Breast epithelium (tissue), 4 donors: ENCODE data around the gene DMRTA2. TPM values are rescaled to one million over a fixed set of nuclear protein-coding genes. Genes with fewer than 3 reads are reported as not detected.

ENCODE experiments used
- DNase-seq, 2 donors: peaks; one replicate each; pipeline ENCODE4 v3.0.0-alpha.2; 2019; ENCODE audit warnings: low spot score in 2 of 2
- H3K27ac ChIP-seq, 2 donors: fragments of 200-600 bp; sonication (generic) in 1 of 2; one replicate each; pipeline ENCODE4 v1.5.1; 2016 to 2019; ENCODE audit warnings: mild to moderate bottlenecking in 1 of 2
- H3K27me3 ChIP-seq, 2 donors: fragments of 200-600 bp; sonication (generic) in 1 of 2; one replicate each; pipeline versions ENCODE4 v1.5.1 to v1.6.0; 2017 to 2019; ENCODE audit warnings: control low read depth in 1 of 2, mild to moderate bottlenecking in 1 of 2
- H3K36me3 ChIP-seq: fragments of 200-600 bp; one replicate; pipeline ENCODE4 v1.5.1; 2019
- H3K4me1 ChIP-seq, 2 donors: fragments of 200-600 bp; sonication (generic); one replicate each; pipeline ENCODE4 v1.5.1; 2016 to 2019; ENCODE audit warnings: control low read depth in 1 of 2
- H3K4me3 ChIP-seq, 3 donors: fragments of 200-600 bp; sonication (generic); 1 replicate in 2 of 3; 2 replicates in 1 of 3; pipeline ENCODE4 v1.5.1; 2016 to 2019; ENCODE audit warnings: mild to moderate bottlenecking in 3 of 3, moderate library complexity in 2 of 3
- H3K9me3 ChIP-seq, 2 donors: fragments of 200-600 bp; sonication (generic) in 1 of 2; one replicate each; pipeline ENCODE4 v1.5.1; 2016 to 2019; ENCODE audit warnings: control low read depth in 1 of 2
- POLR2A ChIP-seq: fragments of 450-650 bp; IDR thresholded peaks from one replicate; pipeline ENCODE4 v1.6.1; 2016; ENCODE audit warnings: antibody characterized with exemption, mild to moderate bottlenecking, moderate library complexity
- POLR2AphosphoS5 ChIP-seq, 3 donors: sonication (generic); formaldehyde crosslinking; IDR thresholded peaks; one replicate each; pipeline ENCODE4 v1.6.1; 2017; ENCODE audit warnings: antibody characterized with exemption in 3 of 3
- intact Hi-C: fragments of 100-400 bp; cut with DNase I; formaldehyde crosslinking; loops from one replicate; pipeline ENCODE4 v1.15.1; 2023; ENCODE audit warnings: low total_unique reads
- total RNA-seq, 3 donors: library from RNA; depleted of rRNA; stranded (reverse); fragments of >200 nt; gene quantifications; one replicate each; pipeline ENCODE4 v1.1.0, GENCODE V29; 2016
- TF ChIP-seq, protein P1 (sequence below), 3 donors: fragments of 450-650 bp; IDR thresholded peaks; one replicate each; pipeline ENCODE4 v1.5.1; 2016 to 2017; ENCODE audit warnings: antibody characterized with exemption in 3 of 3, mild to moderate bottlenecking in 3 of 3, moderate library complexity in 3 of 3

Gene DMRTA2
- total RNA-seq, 3 donors from 2014 or later = 0.16 TPM; not detected in 2

DNA sequence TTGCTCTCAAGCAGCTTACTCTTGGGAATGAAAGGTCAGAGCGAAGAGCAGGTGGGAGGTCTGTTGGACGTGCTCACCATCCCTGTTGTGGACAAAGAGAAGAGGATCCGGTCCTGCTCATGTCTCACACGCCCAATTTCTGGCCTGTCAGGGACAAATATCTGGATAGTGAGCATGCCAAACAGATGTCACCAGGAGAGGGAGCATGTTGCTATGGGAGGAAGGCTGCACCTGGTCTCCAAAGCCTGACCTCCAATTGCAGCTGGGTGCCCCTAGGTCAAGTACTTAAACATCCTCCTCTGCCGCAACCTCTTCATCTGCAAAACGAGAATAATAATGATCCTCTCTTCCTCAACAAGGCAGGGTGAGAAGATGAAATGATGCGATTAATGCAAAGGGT, 53.4 kb downstream of the DMRTA2 start:
- H3K9me3 ChIP-seq = peaks cover 0 to 5% of the 10 kb centered on the region in 2 donors
- H3K4me3 ChIP-seq = no peak overlapping the region
- H3K4me1 ChIP-seq = no peaks in the 10 kb centered on the region
- H3K27me3 ChIP-seq = peaks cover 0 to 16% of the 10 kb centered on the region in 2 donors
- no peak for DNase-seq
- no peaks in the 10 kb centered on the region for H3K36me3 ChIP-seq
- intact Hi-C loops = loop anchor here (10.0 kb wide), 1 partner anchor 1385 kb away; no protein-coding TSS in a partner anchor
- TF ChIP-seq POLR2AphosphoS5 (IDR thresholded peaks at IDR 0.05) (no peak), POLR2A (no peak)
- TF ChIP-seq, protein P1, sequence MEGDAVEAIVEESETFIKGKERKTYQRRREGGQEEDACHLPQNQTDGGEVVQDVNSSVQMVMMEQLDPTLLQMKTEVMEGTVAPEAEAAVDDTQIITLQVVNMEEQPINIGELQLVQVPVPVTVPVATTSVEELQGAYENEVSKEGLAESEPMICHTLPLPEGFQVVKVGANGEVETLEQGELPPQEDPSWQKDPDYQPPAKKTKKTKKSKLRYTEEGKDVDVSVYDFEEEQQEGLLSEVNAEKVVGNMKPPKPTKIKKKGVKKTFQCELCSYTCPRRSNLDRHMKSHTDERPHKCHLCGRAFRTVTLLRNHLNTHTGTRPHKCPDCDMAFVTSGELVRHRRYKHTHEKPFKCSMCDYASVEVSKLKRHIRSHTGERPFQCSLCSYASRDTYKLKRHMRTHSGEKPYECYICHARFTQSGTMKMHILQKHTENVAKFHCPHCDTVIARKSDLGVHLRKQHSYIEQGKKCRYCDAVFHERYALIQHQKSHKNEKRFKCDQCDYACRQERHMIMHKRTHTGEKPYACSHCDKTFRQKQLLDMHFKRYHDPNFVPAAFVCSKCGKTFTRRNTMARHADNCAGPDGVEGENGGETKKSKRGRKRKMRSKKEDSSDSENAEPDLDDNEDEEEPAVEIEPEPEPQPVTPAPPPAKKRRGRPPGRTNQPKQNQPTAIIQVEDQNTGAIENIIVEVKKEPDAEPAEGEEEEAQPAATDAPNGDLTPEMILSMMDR (IDR thresholded peaks at IDR 0.05) = no peak
- no peak overlapping the region for H3K27ac ChIP-seq

GRCh38 chr1:50369008-50369634, 54.1 kb downstream of the DMRTA2 start:
- no peak overlapping the region for H3K4me3 ChIP-seq
- no peaks in the 10 kb centered on the region for H3K4me1 ChIP-seq
- DNase-seq = no peak
- TF ChIP-seq, protein P1 (IDR thresholded peaks at IDR 0.05) = no peak
- no peak for TF ChIP-seq POLR2AphosphoS5 (IDR thresholded peaks at IDR 0.05)
- no peak for TF ChIP-seq POLR2A
- H3K27ac ChIP-seq = no peak overlapping the region
- H3K27me3 ChIP-seq = peaks cover 0 to 16% of the 10 kb centered on the region in 2 donors
- H3K36me3 ChIP-seq = no peaks in the 10 kb centered on the region
- intact Hi-C loops = loop anchor here (10.0 kb wide), 1 partner anchor 1384 kb away; no protein-coding TSS in a partner anchor
- no peaks in the 10 kb centered on the region for H3K9me3 ChIP-seq

DNA sequence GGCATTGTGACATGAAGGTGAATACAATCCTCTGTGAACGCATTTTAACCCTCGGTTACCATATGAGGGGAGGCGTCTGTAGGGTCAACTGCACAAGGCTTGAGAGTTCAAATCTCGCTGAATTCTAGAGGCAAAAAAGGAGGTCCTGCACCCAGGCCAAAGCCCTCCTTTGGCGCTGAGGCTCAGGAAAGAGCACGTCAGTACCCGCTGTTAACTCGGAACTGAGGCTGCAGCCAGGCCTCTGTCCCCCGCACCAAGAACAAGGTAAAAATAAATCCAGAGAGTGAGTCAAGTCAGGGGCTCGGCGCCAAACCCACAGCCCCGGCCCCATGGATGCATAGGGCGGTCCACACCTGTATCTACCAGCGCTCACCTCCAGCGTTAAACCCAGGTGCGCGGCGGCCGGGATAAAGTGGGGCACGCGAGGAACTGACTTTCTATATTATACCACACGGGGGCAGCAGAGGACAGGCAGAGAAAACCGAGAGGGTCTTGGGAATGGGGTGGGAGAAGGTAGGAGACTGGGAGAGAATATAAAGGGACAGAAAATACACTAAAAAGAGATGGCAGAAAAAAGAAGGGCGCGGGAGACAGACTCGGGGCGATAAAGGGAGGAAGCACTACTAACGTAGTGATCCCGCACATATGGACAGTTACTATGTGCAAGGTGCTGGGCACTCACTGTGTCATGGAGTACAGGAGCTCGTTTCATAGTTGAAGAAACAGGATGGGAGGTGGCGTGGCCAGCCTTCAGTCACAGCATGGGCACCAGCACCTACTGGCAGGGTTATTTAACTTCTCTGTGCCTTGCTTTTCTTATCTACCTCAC, 54.9 kb downstream of the DMRTA2 start:
- H3K27me3 ChIP-seq = peaks cover 0 to 16% of the 10 kb centered on the region in 2 donors

More for the DNA sequence above, 54.9 kb downstream of the DMRTA2 start:
- Histone ChIP-seq H3K36me3 (no peaks in the 10 kb centered on the region), H3K4me3 (peak overlapping the region in 1 of 3 donors; percentile 47), H3K4me1 (no peaks in the 10 kb centered on the region), H3K27ac (no peak overlapping the region), H3K9me3 (no peaks in the 10 kb centered on the region)
- intact Hi-C loops = loop anchor here (10.0 kb wide), 1 partner anchor 1384 kb away; no protein-coding TSS in a partner anchor
- no peak for DNase-seq
- TF ChIP-seq, protein P1 (IDR thresholded peaks at IDR 0.05) = peak; percentile 63 to 81 (median 74)
- no peak for TF ChIP-seq POLR2AphosphoS5 (IDR thresholded peaks at IDR 0.05)
- TF ChIP-seq POLR2A = no peak
